ENCODE results near the gene HOXB7. TPM values are rescaled to one million over a fixed set of nuclear protein-coding genes. Genes with fewer than 3 reads are reported as not detected.

HOXB7 gene
- total RNA-seq, 2 donors from 2014 or later = 0.24 to 0.78 TPM

- peaks cover 0 to 13% of the 10 kb centered on the region in 2 donors for H3K4me1 ChIP-seq
- TF ChIP-seq CTCF (IDR thresholded peaks at IDR 0.05) = no peak
These were observed 34.9 kb downstream of the HOXB7 start for GRCh38 chr17:48575673-48576478.

DNA sequence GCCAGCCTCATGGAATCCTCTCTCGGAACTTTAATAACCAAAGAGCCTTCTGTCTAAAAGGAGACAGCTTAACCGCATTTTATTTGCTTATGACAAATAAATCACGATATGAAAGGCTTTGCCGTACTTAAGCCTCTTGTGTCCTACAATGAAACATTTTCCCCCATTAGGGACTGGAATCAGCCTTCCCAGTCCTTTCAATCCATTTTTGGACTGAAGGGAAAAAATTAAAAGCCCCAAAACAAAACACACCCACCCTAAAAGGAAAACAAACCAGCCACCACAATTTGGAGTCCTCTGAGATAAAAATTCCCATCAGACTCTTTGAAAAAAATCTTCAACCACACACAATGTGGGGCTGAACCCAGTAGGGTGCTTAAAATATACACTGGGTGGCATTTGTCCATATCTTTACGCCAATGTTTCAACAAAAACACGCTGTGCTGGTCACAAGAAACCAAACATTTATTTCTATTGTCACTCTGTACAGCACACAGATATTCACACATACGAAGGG, 35.7 kb downstream of the HOXB7 start:
- Histone ChIP-seq H3K4me1 (peaks cover 0 to 13% of the 10 kb centered on the region in 2 donors), H3K36me3 (no peaks in the 10 kb centered on the region), H3K27ac (no peak overlapping the region), H3K9me3 (no peaks in the 10 kb centered on the region), H3K4me3 (no peak overlapping the region), H3K27me3 (peaks cover 16 to 38% of the 10 kb centered on the region in 2 donors)
- no peak for TF ChIP-seq CTCF (IDR thresholded peaks at IDR 0.05)
- no peak for DNase-seq (ENCODE audit: low spot score)

More at GRCh38 chr17:48575673-48576478, 34.9 kb downstream of the HOXB7 start:
- H3K27ac ChIP-seq = no peak overlapping the region
- no peak overlapping the region for H3K4me3 ChIP-seq
- H3K36me3 ChIP-seq = no peaks in the 10 kb centered on the region
- H3K9me3 ChIP-seq = no peaks in the 10 kb centered on the region
- peaks cover 21 to 43% of the 10 kb centered on the region in 2 donors for H3K27me3 ChIP-seq
- no peak for DNase-seq (ENCODE audit: low spot score)

- Histone ChIP-seq H3K27me3 (peaks cover 11 to 38% of the 10 kb centered on the region in 2 donors), H3K27ac (no peak overlapping the region), H3K4me3 (no peak overlapping the region), H3K9me3 (no peaks in the 10 kb centered on the region), H3K4me1 (peaks cover 0 to 13% of the 10 kb centered on the region in 2 donors), H3K36me3 (no peaks in the 10 kb centered on the region)
- no peak for DNase-seq (ENCODE audit: low spot score)
- no peak for TF ChIP-seq CTCF (IDR thresholded peaks at IDR 0.05)
These were observed 36.2 kb downstream of the HOXB7 start for GRCh38 chr17:48574505-48575065.

- H3K9me3 ChIP-seq = no peaks in the 10 kb centered on the region
- no peak for DNase-seq (ENCODE audit: low spot score)
- H3K4me3 ChIP-seq = no peak overlapping the region
- H3K27ac ChIP-seq = no peak overlapping the region
- no peak for TF ChIP-seq CTCF (IDR thresholded peaks at IDR 0.05)
- peaks cover 0 to 13% of the 10 kb centered on the region in 2 donors for H3K4me1 ChIP-seq
- H3K36me3 ChIP-seq = no peaks in the 10 kb centered on the region
- peaks cover 0 to 21% of the 10 kb centered on the region in 2 donors for H3K27me3 ChIP-seq
These were observed 38.9 kb downstream of the HOXB7 start for GRCh38 chr17:48571826-48572417.

- Histone ChIP-seq H3K36me3 (no peaks in the 10 kb centered on the region), H3K27me3 (peaks cover 0 to 14% of the 10 kb centered on the region in 2 donors), H3K4me3 (no peak overlapping the region), H3K9me3 (no peaks in the 10 kb centered on the region), H3K4me1 (peaks cover 0 to 6% of the 10 kb centered on the region in 2 donors), H3K27ac (no peak overlapping the region)
- TF ChIP-seq CTCF (IDR thresholded peaks at IDR 0.05) = no peak
- DNase-seq (ENCODE audit: low spot score) = no peak
These were observed 39.6 kb downstream of the HOXB7 start for GRCh38 chr17:48571024-48571818.
